Amniotic epithelial cell (primary cell): ENCODE measurements around the gene ZNG1A.
"Not testable (repeated sequence)": the region's sequence is repeated elsewhere in the genome, so short reads cannot be mapped to it uniquely, and the experiment has no call there.

ENCODE experiments used
- DNase-seq: peaks from one replicate; pipeline ENCODE4 v3.0.0-alpha.2; 2010; ENCODE audit warnings: low read depth

ZNG1A gene

GRCh38 chr9:178970-179383 is at the start of gene ZNG1A:
ZNG1A (minus strand) TSS chr9:179056; CDS start chr9:178969, 87 bp downstream.
- DNase-seq = peak; percentile 50

GRCh38 chr9:227860-228259 is 49.0 kb upstream of the ZNG1A start:
- no peak for DNase-seq

GRCh38 chr9:224582-225520 is 46.0 kb upstream of the ZNG1A start:
- DNase-seq = no peak

GRCh38 chr9:224026-224425 is 45.2 kb upstream of the ZNG1A start:
- no peak for DNase-seq

- no peak for DNase-seq
Observed at GRCh38 chr9:223152-223551, 44.3 kb upstream of the ZNG1A start.

- DNase-seq = peak; percentile 2
Observed at GRCh38 chr9:221989-222776, 43.3 kb upstream of the ZNG1A start.

GRCh38 chr9:219670-220365 is 41.0 kb upstream of the ZNG1A start:
- DNase-seq = no peak

GRCh38 chr9:219036-219435 is 40.2 kb upstream of the ZNG1A start:
- DNase-seq = not testable (repeated sequence)

GRCh38 chr9:217950-218349 is 39.1 kb upstream of the ZNG1A start:
- no peak for DNase-seq

GRCh38 chr9:216866-217265 is 38.0 kb upstream of the ZNG1A start:
- DNase-seq = no peak

- DNase-seq = no peak
Observed at GRCh38 chr9:215631-216155, 36.8 kb upstream of the ZNG1A start.

GRCh38 chr9:214648-215493 is 36.0 kb upstream of the ZNG1A start, which contains the start of gene DOCK8:
DOCK8 (plus strand) TSS chr9:214865; CDS start chr9:214977, 112 bp downstream.
- DNase-seq = peak; percentile 12

GRCh38 chr9:214351-214647 is 35.4 kb upstream of the ZNG1A start:
- no peak for DNase-seq

GRCh38 chr9:213901-214300 is 35.0 kb upstream of the ZNG1A start:
- DNase-seq = not testable (repeated sequence)

GRCh38 chr9:212297-212696 is 33.4 kb upstream of the ZNG1A start:
- DNase-seq = no peak

GRCh38 chr9:211557-211956 is 32.7 kb upstream of the ZNG1A start:
- no peak for DNase-seq

- no peak for DNase-seq
Observed at GRCh38 chr9:211036-211435, 32.2 kb upstream of the ZNG1A start.

- DNase-seq = no peak
Observed at GRCh38 chr9:209143-209758, 30.4 kb upstream of the ZNG1A start.

- no peak for DNase-seq
Observed at GRCh38 chr9:206481-206880, 27.6 kb upstream of the ZNG1A start.

GRCh38 chr9:199601-200000 is 20.7 kb upstream of the ZNG1A start:
- DNase-seq = not testable (repeated sequence)
